Activated CD4-positive, alpha-beta memory T cell treated with anti-CD3 and anti-CD28 coated beads, Interleukin-2, amount 10 ng/mL, durations not matched to agents 7 days and 5 days (primary cell): ENCODE data around the gene TRIM47. TPM values are rescaled to one million over a fixed set of nuclear protein-coding genes. Genes with fewer than 3 reads are reported as not detected.
A peak's percentile ranks its signal among the peaks of the same experiment; 100 is the strongest.
"Not testable (repeated sequence)": the region's sequence is repeated elsewhere in the genome, so short reads cannot be mapped to it uniquely, and the experiment has no call there.

Experiments
- CTCF ChIA-PET: fragments of 350-600 bp; sonication (Branson Sonifier 250); formaldehyde crosslinking; loops from one replicate; lab custom pipeline; 2021; ENCODE audit warnings: antibody characterized with exemption, inconsistent platforms; lab: Charles Lee
- POLR2A ChIA-PET: fragments of 350-600 bp; sonication (Branson Sonifier 250); formaldehyde crosslinking; loops from one replicate; lab custom pipeline; 2021; ENCODE audit warnings: antibody characterized with exemption; lab: Charles Lee
- DNase-seq: peaks from one replicate; pipeline ENCODE4 v3.0.0-alpha.2; 2020
- H3K27ac Mint-ChIP-seq: one replicate; pipeline ENCODE4 v1.8.0; 2021; ENCODE audit warnings: mild to moderate bottlenecking, mixed read lengths
- H3K27me3 Mint-ChIP-seq: one replicate; pipeline ENCODE4 v1.8.0; 2021; ENCODE audit warnings: mixed read lengths
- H3K36me3 Mint-ChIP-seq: one replicate; pipeline ENCODE4 v1.8.0; 2021; ENCODE audit warnings: low read depth, mixed read lengths
- H3K4me1 Mint-ChIP-seq: one replicate; pipeline ENCODE4 v1.8.0; 2021; ENCODE audit warnings: mixed read lengths
- H3K4me3 Mint-ChIP-seq: one replicate; pipeline ENCODE4 v1.8.0; 2021; ENCODE audit warnings: mild to moderate bottlenecking, mixed read lengths
- H3K9me3 Mint-ChIP-seq: one replicate; pipeline ENCODE4 v1.8.0; 2021; ENCODE audit warnings: mixed read lengths
- total RNA-seq, 2 experiments: library from RNA; stranded (reverse); gene quantifications; one replicate each; pipeline ENCODE4 v1.2.3, GENCODE V29; 2021

TRIM47 gene
- total RNA-seq, 2 experiments from 2014 or later, result 31.9 to 33.8 TPM

- not testable (repeated sequence) for H3K36me3 Mint-ChIP-seq, H3K4me3 Mint-ChIP-seq, H3K27me3 Mint-ChIP-seq, DNase-seq, H3K27ac Mint-ChIP-seq, H3K9me3 Mint-ChIP-seq
- peaks cover 33% of the 10 kb centered on the region for H3K4me1 Mint-ChIP-seq
- POLR2A ChIA-PET, result interaction anchor here (12.6 kb wide), 1 partner anchor 12 kb away, joined by 221 read pairs; the partner anchor contains the start of gene WBP2
- CTCF ChIA-PET, result interaction anchor here (7.5 kb wide), 1 partner anchor 10 kb away, joined by 91 read pairs; no protein-coding TSS in a partner anchor
Observed at GRCh38 chr17:75870228-75870627, 8.2 kb downstream of the TRIM47 start.

- Mint-ChIP-seq H3K4me1 (peaks cover 35% of the 10 kb centered on the region), H3K27me3 (no peaks in the 10 kb centered on the region), H3K9me3 (no peaks in the 10 kb centered on the region), H3K27ac (no peak overlapping the region), H3K4me3 (no peak overlapping the region), H3K36me3 (peaks cover 7% of the 10 kb centered on the region)
- POLR2A ChIA-PET, result interaction anchor here (12.6 kb wide), 1 partner anchor 11 kb away, joined by 221 read pairs; the partner anchor contains the start of gene WBP2
- CTCF ChIA-PET, result interaction anchor here (7.5 kb wide), 1 partner anchor 9 kb away, joined by 91 read pairs; no protein-coding TSS in a partner anchor
- DNase-seq, result no peak
Observed at GRCh38 chr17:75869282-75870141, 8.9 kb downstream of the TRIM47 start.

- DNase-seq, CTCF ChIA-PET, H3K9me3 Mint-ChIP-seq, H3K4me3 Mint-ChIP-seq, H3K36me3 Mint-ChIP-seq, H3K27ac Mint-ChIP-seq, H3K27me3 Mint-ChIP-seq: not testable (repeated sequence)
- peaks cover 40% of the 10 kb centered on the region for H3K4me1 Mint-ChIP-seq
- POLR2A ChIA-PET, result interaction anchor here (12.6 kb wide), 1 partner anchor 10 kb away, joined by 221 read pairs; the partner anchor contains the start of gene WBP2
Observed at GRCh38 chr17:75868730-75869281, 9.6 kb downstream of the TRIM47 start.

GRCh38 chr17:75865404-75866188 is 12.8 kb downstream of the TRIM47 start:
- Mint-ChIP-seq H3K4me1 (peaks cover 28% of the 10 kb centered on the region), H3K27ac (peak overlapping the region; percentile 89)
- not testable (repeated sequence) for H3K4me3 Mint-ChIP-seq, H3K36me3 Mint-ChIP-seq, DNase-seq, H3K9me3 Mint-ChIP-seq, H3K27me3 Mint-ChIP-seq
- CTCF ChIA-PET, result interaction anchor here (0.7 to 2.0 kb wide), 7 partner anchors 10 to 118 kb away, joined by 3 to 11 read pairs (median 4); partner anchors contain the start of genes TRIM47 and WBP2
- POLR2A ChIA-PET, result interaction anchor here (0.9 to 2.2 kb wide), 10 partner anchors 7 to 86 kb away, joined by 3 to 28 read pairs (median 6); partner anchors contain the start of genes TRIM47, TRIM65 and WBP2

GRCh38 chr17:75864887-75865286 is 13.5 kb downstream of the TRIM47 start:
- Mint-ChIP-seq H3K4me1 (peaks cover 28% of the 10 kb centered on the region), H3K4me3 (peak overlapping the region; percentile 43), H3K27ac (peak overlapping the region; percentile 89)
- ChIA-PET CTCF (interaction anchor here (0.7 to 2.0 kb wide), 10 partner anchors 10 to 117 kb away, joined by 3 to 11 read pairs (median 4); partner anchors contain the start of genes TRIM47 and WBP2), POLR2A (interaction anchor here (0.9 to 2.2 kb wide), 11 partner anchors 8 to 380 kb away, joined by 3 to 28 read pairs (median 6); partner anchors contain the start of genes TRIM47, TRIM65 and WBP2)
- not testable (repeated sequence) for H3K9me3 Mint-ChIP-seq, H3K36me3 Mint-ChIP-seq, H3K27me3 Mint-ChIP-seq
- DNase-seq, result peak; percentile 38

GRCh38 chr17:75864448-75864871 is 13.9 kb downstream of the TRIM47 start:
- Mint-ChIP-seq H3K27me3 (no peaks in the 10 kb centered on the region), H3K4me1 (peaks cover 29% of the 10 kb centered on the region), H3K36me3 (no peaks in the 10 kb centered on the region), H3K4me3 (peak overlapping the region; percentile 43), H3K9me3 (no peaks in the 10 kb centered on the region), H3K27ac (peak overlapping the region; percentile 89)
- peak; percentile 76 for DNase-seq
- POLR2A ChIA-PET, result interaction anchor here (0.9 to 2.2 kb wide), 11 partner anchors 8 to 381 kb away, joined by 3 to 28 read pairs (median 6); partner anchors contain the start of genes TRIM47, TRIM65 and WBP2
- CTCF ChIA-PET, result interaction anchor here (0.7 to 2.0 kb wide), 9 partner anchors 9 to 117 kb away, joined by 3 to 11 read pairs (median 4); partner anchors contain the start of genes TRIM47 and WBP2

- DNase-seq, result no peak
- Mint-ChIP-seq H3K9me3 (no peaks in the 10 kb centered on the region), H3K4me3 (no peak overlapping the region), H3K36me3 (no peaks in the 10 kb centered on the region), H3K4me1 (peaks cover 47% of the 10 kb centered on the region), H3K27me3 (no peaks in the 10 kb centered on the region), H3K27ac (no peak overlapping the region)
- ChIA-PET CTCF (interaction anchor here (1.1 to 8.8 kb wide), 11 partner anchors 11 to 100 kb away, joined by 3 to 91 read pairs (median 5); partner anchors contain the start of genes TRIM47 and UNC13D), POLR2A (interaction anchor here (1.1 to 10.2 kb wide), 5 partner anchors 13 to 97 kb away, joined by 3 to 221 read pairs (median 5); partner anchors contain the start of genes GALK1 and TRIM47)
Observed at GRCh38 chr17:75861927-75862317, 16.5 kb downstream of the TRIM47 start.

GRCh38 chr17:75859358-75859757 is 19.0 kb downstream of the TRIM47 start:
- Mint-ChIP-seq H3K27ac (peak overlapping the region; percentile 84), H3K4me1 (peaks cover 42% of the 10 kb centered on the region)
- not testable (repeated sequence) for H3K36me3 Mint-ChIP-seq, DNase-seq, H3K9me3 Mint-ChIP-seq, H3K4me3 Mint-ChIP-seq, H3K27me3 Mint-ChIP-seq
- ChIA-PET POLR2A (interaction anchor here (0.8 to 10.2 kb wide), 6 partner anchors 16 to 454 kb away, joined by 3 to 221 read pairs (median 4); partner anchors contain the start of genes GRB2, TRIM47 and TRIM65), CTCF (interaction anchor here (1.1 to 8.8 kb wide), 4 partner anchors 14 to 45 kb away, joined by 3 to 91 read pairs (median 46); partner anchors contain the start of genes MRPL38 and UNC13D)

- peak overlapping the region; percentile 85 for H3K27ac Mint-ChIP-seq
- no peaks in the 10 kb centered on the region for H3K27me3 Mint-ChIP-seq
- ChIA-PET POLR2A (interaction anchor here (0.6 to 10.2 kb wide), 22 partner anchors 8 to 335 kb away, joined by 3 to 221 read pairs (median 6); partner anchors contain the start of genes GALK1, MRPL38, TRIM47 and TRIM65), CTCF (interaction anchor here (0.9 to 8.8 kb wide), 16 partner anchors 8 to 567 kb away, joined by 3 to 85 read pairs (median 6); partner anchors contain the start of genes MRPL38, SLC25A19, SRP68 and TRIM47)
- H3K4me1 Mint-ChIP-seq, result peaks cover 45% of the 10 kb centered on the region
- H3K9me3 Mint-ChIP-seq, result no peaks in the 10 kb centered on the region
- no peak overlapping the region for H3K4me3 Mint-ChIP-seq
- DNase-seq, result peak; percentile 26
- H3K36me3 Mint-ChIP-seq, result peaks cover 8% of the 10 kb centered on the region
Observed at GRCh38 chr17:75856062-75856756, 22.2 kb downstream of the TRIM47 start.

GRCh38 chr17:75855310-75856061 is 22.9 kb downstream of the TRIM47 start, which contains the start of gene WBP2:
Gene WBP2 (minus strand): TSS chr17:75855335. CDS start chr17:75855297, 38 bp downstream.
- POLR2A ChIA-PET, result interaction anchor here (0.6 to 10.2 kb wide), 29 partner anchors 9 to 768 kb away, joined by 3 to 221 read pairs (median 4); partner anchors contain the start of genes GALK1, MRPL38, TRIM47 and TRIM65
- CTCF ChIA-PET, result interaction anchor here (0.7 to 8.8 kb wide), 23 partner anchors 9 to 566 kb away, joined by 3 to 85 read pairs (median 6); partner anchors contain the start of genes CDK3, MRPL38, SLC25A19 and SRP68
- Mint-ChIP-seq H3K4me3 (no peak within 1 kb of the TSS), H3K9me3 (no peaks in the 10 kb centered on the region), H3K27me3 (no peaks in the 10 kb centered on the region), H3K27ac (peak within 1 kb of the TSS; percentile 85), H3K4me1 (peaks cover 43% of the 10 kb centered on the region), H3K36me3 (peaks cover 14% of the 10 kb centered on the region)
- DNase-seq, result peak; percentile 98
